SK-N-MC (cell line): Measurements from ENCODE around the gene DOCK4.

Experiments used
- EZH2 ChIP-seq: fragments of 200-600 bp; sonication (generic); IDR thresholded peaks from one replicate; pipeline ENCODE4 v1.6.1; 2017; ENCODE audit warnings: antibody characterized with exemption
- POLR2AphosphoS5 ChIP-seq: IDR thresholded peaks from 2 replicates; pipeline ENCODE4 v1.6.1; 2012; ENCODE audit warnings: mild to moderate bottlenecking, low read depth, low read length, borderline replicate concordance

- TF ChIP-seq POLR2AphosphoS5 (no peak), EZH2 (no peak)
These were observed 180.6 kb downstream of the DOCK4 start for GRCh38 chr7:112025556-112025955.
